Inflammatory macrophage treated with lipopolysaccharide for 4 hours (primary cell): Measurements from ENCODE around the gene NKPD1.
"Not testable (repeated sequence)": the region's sequence is repeated elsewhere in the genome, so short reads cannot be mapped to it uniquely, and the experiment has no call there.

Source experiments
- DNase-seq: peaks from one replicate; pipeline ENCODE4 v3.0.0-alpha.2; 2020

Gene NKPD1

GRCh38 chr19:45139286-45140143 lies 21.3 kb downstream of the NKPD1 start:
- DNase-seq, result no peak

GRCh38 chr19:45138303-45138751 lies 22.5 kb downstream of the NKPD1 start:
- no peak for DNase-seq

GRCh38 chr19:45137179-45137761 lies 23.5 kb downstream of the NKPD1 start:
- DNase-seq, result no peak

GRCh38 chr19:45136507-45137178 lies 24.1 kb downstream of the NKPD1 start:
- no peak for DNase-seq

- DNase-seq, result no peak
Observed at GRCh38 chr19:45135176-45135885, 25.5 kb downstream of the NKPD1 start.

GRCh38 chr19:45133661-45134060 lies 27.1 kb downstream of the NKPD1 start:
- DNase-seq, result no peak

- DNase-seq, result no peak
Observed at GRCh38 chr19:45130888-45131615, 29.7 kb downstream of the NKPD1 start.

GRCh38 chr19:45130236-45130635 lies 30.5 kb downstream of the NKPD1 start:
- DNase-seq, result no peak

- no peak for DNase-seq
Observed at GRCh38 chr19:45128806-45129205, 32.0 kb downstream of the NKPD1 start.

- DNase-seq, result no peak
Observed at GRCh38 chr19:45128146-45128545, 32.6 kb downstream of the NKPD1 start.

GRCh38 chr19:45126654-45127053 lies 34.1 kb downstream of the NKPD1 start:
- DNase-seq, result no peak

GRCh38 chr19:45125975-45126493 lies 34.7 kb downstream of the NKPD1 start:
- DNase-seq, result peak; percentile 56

GRCh38 chr19:45125360-45125759 lies 35.4 kb downstream of the NKPD1 start:
- no peak for DNase-seq

GRCh38 chr19:45124021-45124420 lies 36.8 kb downstream of the NKPD1 start:
- DNase-seq, result no peak

GRCh38 chr19:45123440-45123850 lies 37.3 kb downstream of the NKPD1 start:
- DNase-seq, result no peak

GRCh38 chr19:45122832-45123231 lies 38.0 kb downstream of the NKPD1 start:
- no peak for DNase-seq

GRCh38 chr19:45121827-45122345 lies 38.9 kb downstream of the NKPD1 start:
- no peak for DNase-seq

GRCh38 chr19:45119582-45119981 lies 41.2 kb downstream of the NKPD1 start:
- DNase-seq, result no peak

- DNase-seq, result not testable (repeated sequence)
Observed at GRCh38 chr19:45118591-45119355, 42.0 kb downstream of the NKPD1 start.

GRCh38 chr19:45118106-45118505 lies 42.7 kb downstream of the NKPD1 start:
- DNase-seq, result peak; percentile 12

- no peak for DNase-seq
Observed at GRCh38 chr19:45117671-45118070, 43.1 kb downstream of the NKPD1 start.
